ENCODE results near the gene ATP5PD. TPM values are rescaled to one million over a fixed set of nuclear protein-coding genes. Genes with fewer than 3 reads are reported as not detected.

Gene ATP5PD
- total and polyA plus RNA-seq, 2 of the 13 experiments (the other 11 are each of a cell fraction or from before 2014, with no cell fraction given): 158 to 428 TPM

- TF ChIP-seq IKZF1 (IDR thresholded peaks at IDR 0.05) (no peak), TBX2 (CRISPR knock-in tag; IDR thresholded peaks at IDR 0.05; ENCODE audit: borderline replicate concordance) (peak; percentile 88), ZBTB7A (CRISPR knock-in tag; IDR thresholded peaks at IDR 0.05) (peak; percentile 93), FOXC1 (CRISPR knock-in tag; IDR thresholded peaks at IDR 0.05; ENCODE audit: borderline replicate concordance) (no peak; the same call in 1 of the 2 replicates), SRY (CRISPR knock-in tag; IDR thresholded peaks at IDR 0.05) (peak; percentile 83), CBX5 (CRISPR knock-in tag; IDR thresholded peaks at IDR 0.05; ENCODE audit: borderline replicate concordance) (peak; percentile 99), ZNF672 (CRISPR knock-in tag; IDR thresholded peaks at IDR 0.05) (no peak), ZNF354B (CRISPR knock-in tag; IDR thresholded peaks at IDR 0.05) (no peak), ZFP82 (CRISPR knock-in tag; IDR thresholded peaks at IDR 0.05; ENCODE audit: borderline replicate concordance) (peak; percentile 76; the same call in 1 of the 2 replicates), TSC22D2 (CRISPR knock-in tag; IDR thresholded peaks at IDR 0.05; ENCODE audit: borderline replicate concordance) (peak; percentile 97), ZNF773 (CRISPR knock-in tag; IDR thresholded peaks at IDR 0.05; ENCODE audit: borderline replicate concordance) (peak; percentile 85; the same call in 1 of the 2 replicates), ZBTB46 (CRISPR knock-in tag; IDR thresholded peaks at IDR 0.05; ENCODE audit: borderline replicate concordance) (peak; percentile 94; the same call in 1 of the 2 replicates), DRAP1 (CRISPR knock-in tag; IDR thresholded peaks at IDR 0.05) (peak; percentile 72; the same call in 1 of the 2 replicates), SOX5 (CRISPR knock-in tag; IDR thresholded peaks at IDR 0.05; ENCODE audit: borderline replicate concordance) (peak; percentile 63), SETDB1 (CRISPR knock-in tag; IDR thresholded peaks at IDR 0.05; ENCODE audit: borderline replicate concordance) (no peak), POLR2AphosphoS5 (IDR thresholded peaks at IDR 0.05; ENCODE audit: low read depth, low read length) (peak; percentile 85), TAF1 (CRISPR knock-in tag; IDR thresholded peaks at IDR 0.05) (peak; percentile 100), ZBTB3 (CRISPR knock-in tag; IDR thresholded peaks at IDR 0.05; ENCODE audit: borderline replicate concordance, low read depth) (peak; percentile 92; the same call in 1 of the 2 replicates), JUNB (CRISPR knock-in tag; IDR thresholded peaks at IDR 0.05; ENCODE audit: borderline replicate concordance) (no peak), HMG20B (CRISPR knock-in tag; conservative IDR thresholded peaks at IDR 0.05) (peak; percentile 77), PAF1 (CRISPR knock-in tag; IDR thresholded peaks at IDR 0.05) (no peak), ZNF280B (CRISPR knock-in tag; IDR thresholded peaks at IDR 0.05; ENCODE audit: borderline replicate concordance) (peak; percentile 99), ZBTB25 (CRISPR knock-in tag; IDR thresholded peaks at IDR 0.05) (peak; percentile 96), ZNF589 (CRISPR knock-in tag; conservative IDR thresholded peaks at IDR 0.05) (peak; percentile 86; the same call in 1 of the 2 replicates), KLF13 (CRISPR knock-in tag; IDR thresholded peaks at IDR 0.05) (peak; percentile 95), FOXP1 (IDR thresholded peaks at IDR 0.05) (no peak), FOXP1 (CRISPR knock-in tag; IDR thresholded peaks at IDR 0.05) (peak; percentile 26; the same call in 1 of the 2 replicates), SRF (IDR thresholded peaks at IDR 0.05; ENCODE audit: low read depth, low read length) (peak; percentile 82)
Measured at GRCh38 chr17:75012346-75013091, 34.2 kb downstream of the ATP5PD start, which contains the start of gene MRPL58 (continued).
